GM12878 (cell line): Measurements from ENCODE around the gene PARP4. TPM values are rescaled to one million over a fixed set of nuclear protein-coding genes. Genes with fewer than 3 reads are reported as not detected.

ENCODE experiments used
- ATAC-seq: fragments of 200-7000 bp; cut with Tn5 transposase; 3 replicates; pipeline ENCODE4 v1.9.1; 2020; ENCODE audit warnings: mild to moderate bottlenecking, moderate library complexity
- BruUV-seq: library from RNA; stranded (reverse); fragments of 400-500 nt; replicated peaks from 2 replicates; lab custom pipeline; 2021; lab: Mats Ljungman, UMichigan
- CTCF ChIA-PET: fragments of 300-600 bp; sonication (Branson Sonifier 250); formaldehyde crosslinking; extraction: SDS; loops from one replicate; lab custom pipeline; 2021; ENCODE audit warnings: inconsistent platforms; lab: Yijun Ruan, JAX
- POLR2A ChIA-PET: fragments of 350-600 bp; formaldehyde crosslinking; extraction: SDS; loops from one replicate; lab custom pipeline; 2021; ENCODE audit warnings: inconsistent platforms; lab: Charles Lee
- RAD21 ChIA-PET: fragments of 300-600 bp; sonication (Branson Sonifier 250); formaldehyde crosslinking; loops from one replicate; lab custom pipeline; 2023; ENCODE audit warnings: antibody characterized with exemption; ENCODE audit not compliant: unreplicated experiment; lab: Charles Lee
- SMC1A ChIA-PET: fragments of 300-600 bp; sonication (Branson Sonifier 250); formaldehyde crosslinking; loops from one replicate; lab custom pipeline; 2023; ENCODE audit not compliant: unreplicated experiment, uncharacterized antibody; lab: Charles Lee
- DNase-seq: peaks from one replicate; pipeline ENCODE4 v3.0.0-alpha.2; 2011; ENCODE audit warnings: low read depth, low spot score
- FAIRE-seq: peaks from 3 replicates; lab custom pipeline; 2011; peaks lifted over from hg19 to GRCh38; lab: Jason Lieb, UNC
- H2AFZ ChIP-seq: 2 replicates; pipeline ENCODE4 v1.6.0; 2011; ENCODE audit warnings: low read depth, low read length, control low read depth; ENCODE audit not compliant: control insufficient read depth
- H3K27ac ChIP-seq: 2 replicates; pipeline ENCODE4 v1.5.1; 2011; ENCODE audit warnings: control low read depth; ENCODE audit not compliant: control insufficient read depth, insufficient read depth
- H3K27me3 ChIP-seq, 2 experiments: replicated peaks in 1 of 2; 2 replicates each; pipeline versions ENCODE4 v1.6.0 to v1.6.1; 2011; ENCODE audit warnings: low read length in 1 of 2; ENCODE audit not compliant: control insufficient read depth in 2 of 2, insufficient read depth in 2 of 2
- H3K36me3 ChIP-seq, 2 experiments: 2 replicates each; pipeline ENCODE4 v1.5.1; 2011; ENCODE audit warnings: low read length in 1 of 2; ENCODE audit not compliant: control insufficient read depth in 2 of 2, insufficient read depth in 2 of 2
- H3K4me1 ChIP-seq: 2 replicates; pipeline ENCODE4 v1.6.1; 2011; ENCODE audit warnings: mild to moderate bottlenecking, low read length, moderate library complexity, mixed read lengths; ENCODE audit not compliant: control insufficient read depth, insufficient read depth
- H3K4me2 ChIP-seq: 2 replicates; pipeline ENCODE4 v1.6.0; 2011; ENCODE audit warnings: control low read depth; ENCODE audit not compliant: control insufficient read depth, insufficient read depth
- H3K4me3 ChIP-seq: fragments of 200-600 bp; sonication (generic); 2 replicates; pipeline ENCODE4 v1.5.1; 2016
- H3K79me2 ChIP-seq: 2 replicates; pipeline ENCODE4 v1.6.0; 2011; ENCODE audit warnings: low read length; ENCODE audit not compliant: control insufficient read depth, insufficient read depth
- H3K9ac ChIP-seq: 2 replicates; pipeline ENCODE4 v1.8.0; 2011; ENCODE audit warnings: low read length, control low read depth, mixed read lengths; ENCODE audit not compliant: control insufficient read depth, insufficient read depth
- H3K9me3 ChIP-seq: replicated peaks from 3 replicates; pipeline ENCODE4 v1.5.1; 2011; ENCODE audit warnings: mild to moderate bottlenecking, low read length; ENCODE audit not compliant: control insufficient read depth, insufficient read depth
- H4K20me1 ChIP-seq: 2 replicates; pipeline ENCODE4 v1.6.0; 2011; ENCODE audit not compliant: control insufficient read depth, insufficient read depth
- HDAC6 ChIP-seq: fragments of 200-600 bp; sonication (generic); IDR thresholded peaks from one replicate; pipeline ENCODE4 v1.8.0; 2017; ENCODE audit warnings: antibody characterized with exemption; ENCODE audit not compliant: unreplicated experiment
- IKZF1 ChIP-seq: fragments of 450-650 bp; conservative IDR thresholded peaks from 2 replicates; pipeline ENCODE4 v1.6.1; 2017; ENCODE audit warnings: antibody characterized with exemption, mild to moderate bottlenecking
- NFXL1 ChIP-seq: fragments of 450-650 bp; IDR thresholded peaks from 2 replicates; pipeline ENCODE4 v1.6.1; 2017; ENCODE audit warnings: antibody characterized with exemption, mild to moderate bottlenecking, borderline replicate concordance
- RB1 ChIP-seq: fragments of 450-650 bp; formaldehyde crosslinking; IDR thresholded peaks from 2 replicates; pipeline ENCODE4 v1.6.1; 2017; ENCODE audit warnings: mild to moderate bottlenecking, borderline replicate concordance
- ZNF24 ChIP-seq: fragments of 450-650 bp; IDR thresholded peaks from 2 replicates; pipeline ENCODE4 v1.6.1; 2017; ENCODE audit warnings: antibody characterized with exemption, mild to moderate bottlenecking
- WGBS: methylation state at CpG from one replicate; pipeline ENCODE4 v1.1.6; 2016; ENCODE audit warnings: low lambda C conversion rate; ENCODE audit not compliant: insufficient replicate concordance, insufficient coverage; ENCODE audit errors: missing lambda C conversion rate; 5-methylcytosine and 5-hydroxymethylcytosine counted together
- in situ Hi-C: fragments of 300-500 bp; cut with MboI; formaldehyde crosslinking; loops from 9 replicates; pipeline ENCODE4 v1.14.3; 2018; ENCODE audit warnings: mixed read lengths
- intact Hi-C: fragments of 100-400 bp; cut with micrococcal nuclease; formaldehyde crosslinking; loops from one replicate; pipeline ENCODE4 v1.14.2; 2022; ENCODE audit not compliant: unreplicated experiment
- polyA plus RNA-seq, 11 experiments: library from polyadenylated mRNA; depleted of rRNA in 4 of 11; unstranded in 6 of 11; stranded (reverse) in 5 of 11; fragments of >200 nt; fragmentation: Nextera tagmentation in 4 of 11; fragmentation: Illumina TruSeq in 1 of 11; extraction: Ambion mirVana in 4 of 11; extraction: Trizol in 1 of 11; gene quantifications; 1 replicate in 1 of 11; 2 replicates in 10 of 11; pipeline versions ENCODE4 v1.2.1 to v1.2.3, GENCODE V29; 2011 to 2016; ENCODE audit warnings: inconsistent platforms in 2 of 11, missing spikeins in 2 of 11, low read depth in 1 of 11
- total RNA-seq, 4 experiments: library from RNA; depleted of rRNA in 3 of 4; stranded (reverse); fragments of >200 nt in 3 of 4; fragmentation: Illumina TruSeq in 1 of 4; extraction: Trizol in 1 of 4; gene quantifications; 2 replicates each; pipeline versions ENCODE4 v1.2.1 to v1.2.3, GENCODE V29; 2013 to 2021
- TF ChIP-seq, protein P1 (sequence below): fragments of 450-650 bp; IDR thresholded peaks from 2 replicates; pipeline ENCODE4 v1.6.1; 2017; ENCODE audit warnings: mild to moderate bottlenecking, moderate library complexity
- TF ChIP-seq, protein P2 (sequence below): IDR thresholded peaks from 2 replicates; pipeline ENCODE4 v1.6.1; 2012; ENCODE audit warnings: low read depth, low read length, improper control_type of control experiment
- TF ChIP-seq, protein P3 (sequence below): fragments of 450-650 bp; IDR thresholded peaks from 2 replicates; pipeline ENCODE4 v1.6.1; 2016; ENCODE audit warnings: mild to moderate bottlenecking, moderate library complexity, borderline replicate concordance
- TF ChIP-seq, protein P4 (sequence below): IDR thresholded peaks from 2 replicates; pipeline ENCODE4 v1.6.1; 2012; ENCODE audit warnings: low read depth, low read length, improper control_type of control experiment

Gene PARP4
- total and polyA plus RNA-seq, 10 of the 15 experiments (the other 5 are each of a cell fraction or from before 2014, with no cell fraction given), result 12.8 to 52.6 (median 46.1) TPM

DNA sequence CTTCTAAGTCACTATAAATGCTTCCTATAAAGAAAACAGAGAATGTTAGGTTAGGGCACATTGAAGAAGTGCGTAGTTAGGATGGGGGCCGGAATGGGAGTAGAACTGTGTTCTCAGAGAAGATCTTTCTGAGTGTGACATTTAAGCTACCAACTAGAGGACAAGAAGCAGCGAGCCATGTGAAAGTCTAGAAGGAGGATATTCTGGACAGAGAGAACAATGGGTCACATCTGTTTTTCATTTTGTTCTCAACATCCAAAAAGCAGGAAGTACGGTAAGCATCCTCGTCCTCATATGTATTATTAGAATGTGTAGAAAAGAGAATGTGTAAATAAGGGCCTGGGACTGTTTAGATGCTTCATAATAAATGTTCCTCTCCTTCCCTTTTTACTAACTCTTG, 44.5 kb upstream of the PARP4 start:
- H3K27ac ChIP-seq, result no peak overlapping the region
- RAD21 ChIA-PET, result no interaction called here
- no peaks in the 10 kb centered on the region for H3K4me1 ChIP-seq
- H3K27me3 ChIP-seq, result no peaks in the 10 kb centered on the region
- no peaks in the 10 kb centered on the region; the same call in 2 of the 3 replicates for H3K9me3 ChIP-seq
- no peaks in the 10 kb centered on the region for H3K79me2 ChIP-seq
- no peak for ATAC-seq
- no peak overlapping the region for H3K4me2 ChIP-seq
- FAIRE-seq, result no peak
- no peak overlapping the region for H3K4me3 ChIP-seq
- DNase-seq, result no peak
- H2AFZ ChIP-seq, result no peak overlapping the region
- TF ChIP-seq NFXL1 (no peak), ZNF24 (no peak), HDAC6 (no peak), RB1 (no peak), IKZF1 (no peak)
- TF ChIP-seq, protein P1, sequence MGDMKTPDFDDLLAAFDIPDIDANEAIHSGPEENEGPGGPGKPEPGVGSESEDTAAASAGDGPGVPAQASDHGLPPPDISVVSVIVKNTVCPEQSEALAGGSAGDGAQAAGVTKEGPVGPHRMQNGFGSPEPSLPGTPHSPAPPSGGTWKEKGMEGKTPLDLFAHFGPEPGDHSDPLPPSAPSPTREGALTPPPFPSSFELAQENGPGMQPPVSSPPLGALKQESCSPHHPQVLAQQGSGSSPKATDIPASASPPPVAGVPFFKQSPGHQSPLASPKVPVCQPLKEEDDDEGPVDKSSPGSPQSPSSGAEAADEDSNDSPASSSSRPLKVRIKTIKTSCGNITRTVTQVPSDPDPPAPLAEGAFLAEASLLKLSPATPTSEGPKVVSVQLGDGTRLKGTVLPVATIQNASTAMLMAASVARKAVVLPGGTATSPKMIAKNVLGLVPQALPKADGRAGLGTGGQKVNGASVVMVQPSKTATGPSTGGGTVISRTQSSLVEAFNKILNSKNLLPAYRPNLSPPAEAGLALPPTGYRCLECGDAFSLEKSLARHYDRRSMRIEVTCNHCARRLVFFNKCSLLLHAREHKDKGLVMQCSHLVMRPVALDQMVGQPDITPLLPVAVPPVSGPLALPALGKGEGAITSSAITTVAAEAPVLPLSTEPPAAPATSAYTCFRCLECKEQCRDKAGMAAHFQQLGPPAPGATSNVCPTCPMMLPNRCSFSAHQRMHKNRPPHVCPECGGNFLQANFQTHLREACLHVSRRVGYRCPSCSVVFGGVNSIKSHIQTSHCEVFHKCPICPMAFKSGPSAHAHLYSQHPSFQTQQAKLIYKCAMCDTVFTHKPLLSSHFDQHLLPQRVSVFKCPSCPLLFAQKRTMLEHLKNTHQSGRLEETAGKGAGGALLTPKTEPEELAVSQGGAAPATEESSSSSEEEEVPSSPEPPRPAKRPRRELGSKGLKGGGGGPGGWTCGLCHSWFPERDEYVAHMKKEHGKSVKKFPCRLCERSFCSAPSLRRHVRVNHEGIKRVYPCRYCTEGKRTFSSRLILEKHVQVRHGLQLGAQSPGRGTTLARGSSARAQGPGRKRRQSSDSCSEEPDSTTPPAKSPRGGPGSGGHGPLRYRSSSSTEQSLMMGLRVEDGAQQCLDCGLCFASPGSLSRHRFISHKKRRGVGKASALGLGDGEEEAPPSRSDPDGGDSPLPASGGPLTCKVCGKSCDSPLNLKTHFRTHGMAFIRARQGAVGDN, result no peak
- TF ChIP-seq, protein P2, sequence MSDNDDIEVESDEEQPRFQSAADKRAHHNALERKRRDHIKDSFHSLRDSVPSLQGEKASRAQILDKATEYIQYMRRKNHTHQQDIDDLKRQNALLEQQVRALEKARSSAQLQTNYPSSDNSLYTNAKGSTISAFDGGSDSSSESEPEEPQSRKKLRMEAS, result no peak
- TF ChIP-seq, protein P3, sequence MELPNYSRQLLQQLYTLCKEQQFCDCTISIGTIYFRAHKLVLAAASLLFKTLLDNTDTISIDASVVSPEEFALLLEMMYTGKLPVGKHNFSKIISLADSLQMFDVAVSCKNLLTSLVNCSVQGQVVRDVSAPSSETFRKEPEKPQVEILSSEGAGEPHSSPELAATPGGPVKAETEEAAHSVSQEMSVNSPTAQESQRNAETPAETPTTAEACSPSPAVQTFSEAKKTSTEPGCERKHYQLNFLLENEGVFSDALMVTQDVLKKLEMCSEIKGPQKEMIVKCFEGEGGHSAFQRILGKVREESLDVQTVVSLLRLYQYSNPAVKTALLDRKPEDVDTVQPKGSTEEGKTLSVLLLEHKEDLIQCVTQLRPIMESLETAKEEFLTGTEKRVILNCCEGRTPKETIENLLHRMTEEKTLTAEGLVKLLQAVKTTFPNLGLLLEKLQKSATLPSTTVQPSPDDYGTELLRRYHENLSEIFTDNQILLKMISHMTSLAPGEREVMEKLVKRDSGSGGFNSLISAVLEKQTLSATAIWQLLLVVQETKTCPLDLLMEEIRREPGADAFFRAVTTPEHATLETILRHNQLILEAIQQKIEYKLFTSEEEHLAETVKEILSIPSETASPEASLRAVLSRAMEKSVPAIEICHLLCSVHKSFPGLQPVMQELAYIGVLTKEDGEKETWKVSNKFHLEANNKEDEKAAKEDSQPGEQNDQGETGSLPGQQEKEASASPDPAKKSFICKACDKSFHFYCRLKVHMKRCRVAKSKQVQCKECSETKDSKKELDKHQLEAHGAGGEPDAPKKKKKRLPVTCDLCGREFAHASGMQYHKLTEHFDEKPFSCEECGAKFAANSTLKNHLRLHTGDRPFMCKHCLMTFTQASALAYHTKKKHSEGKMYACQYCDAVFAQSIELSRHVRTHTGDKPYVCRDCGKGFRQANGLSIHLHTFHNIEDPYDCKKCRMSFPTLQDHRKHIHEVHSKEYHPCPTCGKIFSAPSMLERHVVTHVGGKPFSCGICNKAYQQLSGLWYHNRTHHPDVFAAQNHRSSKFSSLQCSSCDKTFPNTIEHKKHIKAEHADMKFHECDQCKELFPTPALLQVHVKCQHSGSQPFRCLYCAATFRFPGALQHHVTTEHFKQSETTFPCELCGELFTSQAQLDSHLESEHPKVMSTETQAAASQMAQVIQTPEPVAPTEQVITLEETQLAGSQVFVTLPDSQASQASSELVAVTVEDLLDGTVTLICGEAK, result no peak
- TF ChIP-seq, protein P4, sequence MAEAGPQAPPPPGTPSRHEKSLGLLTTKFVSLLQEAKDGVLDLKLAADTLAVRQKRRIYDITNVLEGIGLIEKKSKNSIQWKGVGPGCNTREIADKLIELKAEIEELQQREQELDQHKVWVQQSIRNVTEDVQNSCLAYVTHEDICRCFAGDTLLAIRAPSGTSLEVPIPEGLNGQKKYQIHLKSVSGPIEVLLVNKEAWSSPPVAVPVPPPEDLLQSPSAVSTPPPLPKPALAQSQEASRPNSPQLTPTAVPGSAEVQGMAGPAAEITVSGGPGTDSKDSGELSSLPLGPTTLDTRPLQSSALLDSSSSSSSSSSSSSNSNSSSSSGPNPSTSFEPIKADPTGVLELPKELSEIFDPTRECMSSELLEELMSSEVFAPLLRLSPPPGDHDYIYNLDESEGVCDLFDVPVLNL, result no peak
- no TSS peak for BruUV-seq
- SMC1A ChIA-PET, result interaction anchor here (1.7 kb wide), 1 partner anchor 10 kb away, joined by 4 read pairs; no protein-coding TSS in a partner anchor
- CTCF ChIA-PET, result no interaction called here
- 51% methylated on average over 5 of the region's 5 CpGs for WGBS
- intact Hi-C loops (no loop called here), in situ Hi-C loops (no loop called here)
- H4K20me1 ChIP-seq, result no peaks in the 10 kb centered on the region
- POLR2A ChIA-PET, result no interaction called here
- no peak overlapping the region for H3K9ac ChIP-seq
- H3K36me3 ChIP-seq, result no peaks in the 10 kb centered on the region
